DMS79 treated with DMSO at 0.1 percent for 48 hours (cell line): ENCODE data around the gene ASPDH.

Experiments
- DNase-seq: peaks from one replicate; lab custom pipeline; 2025; lab: John Stamatoyannopoulos, UW

Gene ASPDH

DNA sequence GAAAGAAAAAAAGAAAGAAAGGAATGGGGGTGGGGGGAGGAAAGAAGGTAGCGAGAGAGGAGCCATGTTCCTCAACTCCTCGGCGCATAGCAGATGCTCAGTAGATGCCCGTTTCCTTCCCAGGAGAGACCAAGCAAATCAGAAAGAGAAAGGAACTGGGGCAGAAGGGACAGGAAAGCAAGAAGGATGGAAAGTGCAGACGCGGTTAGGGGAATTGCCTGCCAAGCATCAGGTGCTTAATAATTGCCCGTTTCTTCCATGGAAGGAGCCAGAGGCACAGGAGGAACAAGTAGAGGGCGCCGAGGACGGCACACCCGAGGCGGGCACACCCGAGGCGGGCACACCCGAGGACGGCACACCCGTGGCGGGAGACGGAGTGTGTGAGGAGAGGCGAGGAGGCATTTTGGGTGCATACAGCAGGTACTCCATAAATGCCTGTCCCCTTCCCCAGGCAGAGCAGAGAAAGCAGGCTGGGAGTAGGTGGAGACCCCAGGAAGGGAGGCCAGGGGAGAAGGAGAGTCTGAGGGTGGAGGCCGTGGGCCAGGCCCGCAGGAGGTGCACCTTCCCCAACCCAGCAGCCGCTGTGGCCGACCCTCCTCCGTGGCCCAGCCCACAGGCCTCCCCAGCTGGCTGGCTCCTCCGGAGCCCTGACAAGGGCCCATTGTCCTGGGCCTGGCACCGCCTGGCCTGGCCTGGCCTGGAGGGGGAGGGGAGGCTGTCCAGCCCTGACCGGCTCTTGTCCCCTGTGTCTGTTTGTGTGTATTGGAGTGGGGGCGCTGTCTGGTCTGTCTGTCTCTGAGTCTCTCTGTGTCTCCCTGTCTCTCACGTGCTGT lies 17.3 kb downstream of the ASPDH start:
- no peak for DNase-seq

DNA sequence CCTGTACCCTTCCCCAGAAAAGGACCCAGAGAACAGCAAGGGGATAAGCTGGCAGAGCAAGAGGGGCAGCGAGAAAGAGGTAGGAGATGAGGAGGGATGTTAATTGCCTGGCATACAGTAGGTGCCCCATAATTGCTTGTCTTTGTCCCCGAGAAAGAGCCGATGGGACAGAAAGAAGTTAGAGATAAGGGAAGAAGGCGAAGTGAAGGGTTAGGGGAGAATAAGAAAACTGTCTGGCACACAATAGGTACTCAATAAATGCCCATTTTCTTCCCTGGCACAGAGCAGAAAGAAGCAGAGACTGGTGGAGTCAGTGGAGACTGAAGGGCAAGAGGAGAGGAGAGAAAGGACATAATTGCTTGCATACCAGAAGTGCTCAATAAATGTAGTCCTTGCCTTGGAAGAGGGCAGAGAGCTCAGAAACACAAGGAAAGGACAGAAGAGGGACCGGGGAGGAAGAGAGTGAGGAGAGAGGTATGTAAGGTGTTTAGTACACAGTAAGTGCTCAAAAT lies 18.6 kb downstream of the ASPDH start:
- DNase-seq = no peak

DNA sequence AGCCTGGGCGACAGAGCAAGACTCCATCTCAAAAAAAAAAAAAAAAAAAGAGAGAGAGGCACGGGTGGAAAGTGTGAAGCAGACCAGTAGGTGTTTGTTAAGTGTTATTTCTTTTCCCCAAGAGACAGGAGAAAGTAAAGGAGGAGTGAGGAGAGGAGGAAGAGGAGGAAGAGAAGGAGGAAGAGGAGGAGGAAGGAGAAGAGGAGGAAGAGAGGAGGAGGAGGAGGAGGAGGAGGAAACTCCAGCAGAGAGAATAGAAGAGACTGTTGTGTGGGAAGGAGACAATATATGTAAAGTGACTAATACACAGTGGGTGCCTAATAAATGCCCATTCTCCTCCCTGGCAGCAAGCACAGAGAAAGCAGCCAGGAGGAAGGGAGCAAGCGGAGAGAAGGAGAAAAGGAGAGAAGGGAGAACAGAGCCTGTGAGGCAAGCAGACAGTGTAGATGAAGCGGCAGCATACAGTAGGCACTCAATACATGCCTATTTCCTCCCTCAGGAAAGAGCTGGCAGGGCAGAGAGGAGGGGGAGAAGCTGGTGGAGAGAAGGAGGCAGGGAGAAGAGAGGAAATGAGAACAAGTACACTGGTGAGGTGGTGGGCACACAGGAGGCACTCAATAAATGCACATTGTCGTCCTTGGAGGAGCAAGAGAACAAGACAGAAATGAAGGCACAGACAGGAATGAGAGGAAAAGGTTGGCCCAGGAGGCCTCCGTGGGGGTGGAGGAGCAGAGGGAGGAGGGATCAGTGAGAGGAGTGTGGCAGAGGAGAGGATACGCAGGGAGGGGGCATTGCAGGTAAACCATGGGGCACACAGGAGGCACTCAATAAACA lies 19.3 kb downstream of the ASPDH start:
- no peak for DNase-seq

DNA sequence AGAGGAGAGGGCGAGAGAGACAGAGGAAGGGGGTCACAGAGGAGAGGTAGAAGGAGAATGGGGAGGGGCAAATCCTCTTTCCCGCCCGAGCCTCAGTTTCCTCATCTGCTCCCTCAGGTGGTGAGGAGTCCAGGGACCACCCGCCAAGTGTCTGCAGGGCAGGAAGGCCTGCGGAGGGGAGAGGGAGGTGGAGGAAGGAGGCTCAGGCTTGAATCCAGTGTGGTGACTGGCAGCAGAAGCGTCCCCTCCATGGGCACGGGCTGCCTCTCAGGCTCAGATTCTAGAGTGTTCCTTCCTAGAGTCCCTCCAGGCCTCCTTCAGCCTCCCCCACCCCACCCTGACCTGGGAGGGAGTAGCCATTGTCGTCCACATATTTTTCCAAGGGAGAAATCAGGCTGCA lies 20.5 kb downstream of the ASPDH start:
- DNase-seq = no peak

DNA sequence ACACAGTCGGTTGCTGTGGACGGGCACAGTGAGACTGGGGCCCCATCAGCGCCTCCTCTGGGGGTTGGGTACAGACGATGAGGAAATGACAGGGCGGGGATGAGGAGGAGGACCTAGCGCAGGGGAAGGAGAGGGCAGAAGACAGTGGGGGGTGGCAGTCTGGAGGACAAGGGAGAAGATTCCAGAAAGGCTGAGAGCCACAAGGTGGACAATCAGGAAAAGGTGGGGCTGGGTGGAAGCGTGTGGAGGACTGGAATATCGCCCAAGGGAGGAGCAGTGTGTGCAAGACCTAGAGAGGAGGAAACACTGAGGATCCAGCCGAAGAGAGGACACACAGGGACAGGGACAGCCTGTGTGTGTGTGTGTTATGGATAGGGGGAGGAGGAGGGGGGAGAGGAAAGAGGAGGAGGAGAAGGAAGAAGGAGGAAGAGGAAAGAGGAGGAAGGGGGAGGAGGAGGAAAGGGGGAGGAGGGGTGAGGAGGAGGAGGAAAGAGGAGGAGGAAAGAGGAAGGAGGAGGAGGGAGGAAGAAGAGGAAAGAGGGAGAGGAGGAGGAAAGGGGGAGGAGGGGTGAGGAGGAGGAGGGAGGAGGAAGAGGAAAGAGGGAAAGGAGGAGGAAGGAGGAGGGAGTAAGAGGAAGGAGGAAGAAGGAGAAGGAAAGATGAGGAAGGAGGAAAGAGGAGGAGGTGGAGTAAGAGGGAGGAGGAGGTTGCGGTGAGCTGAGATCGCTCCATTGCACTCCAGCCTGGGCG lies 21.2 kb downstream of the ASPDH start:
- DNase-seq = no peak

DNA sequence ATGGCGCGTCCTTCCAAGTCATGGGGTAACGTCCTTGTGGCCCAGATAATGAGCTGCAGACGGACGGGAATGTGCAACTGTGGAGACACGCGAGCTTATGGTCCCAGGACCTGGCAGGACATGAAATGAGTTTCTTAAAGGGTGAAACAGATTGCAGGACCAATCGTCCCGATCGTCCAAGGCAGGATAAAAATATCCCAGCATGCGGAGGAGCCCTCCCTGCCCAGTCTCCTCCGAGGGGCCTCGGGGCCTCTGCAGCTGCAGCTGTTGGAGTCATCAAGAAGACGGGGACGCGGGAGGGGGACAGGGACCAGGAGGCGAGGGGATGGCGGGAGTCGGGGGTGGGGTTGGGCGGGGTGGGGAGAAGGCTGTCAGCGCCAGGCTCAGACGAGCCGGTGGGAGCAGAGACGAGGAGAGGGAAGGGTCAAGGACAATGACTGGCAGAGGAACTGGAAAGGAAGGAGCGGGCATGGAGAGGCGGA lies 22.7 kb downstream of the ASPDH start:
- DNase-seq = no peak

DNA sequence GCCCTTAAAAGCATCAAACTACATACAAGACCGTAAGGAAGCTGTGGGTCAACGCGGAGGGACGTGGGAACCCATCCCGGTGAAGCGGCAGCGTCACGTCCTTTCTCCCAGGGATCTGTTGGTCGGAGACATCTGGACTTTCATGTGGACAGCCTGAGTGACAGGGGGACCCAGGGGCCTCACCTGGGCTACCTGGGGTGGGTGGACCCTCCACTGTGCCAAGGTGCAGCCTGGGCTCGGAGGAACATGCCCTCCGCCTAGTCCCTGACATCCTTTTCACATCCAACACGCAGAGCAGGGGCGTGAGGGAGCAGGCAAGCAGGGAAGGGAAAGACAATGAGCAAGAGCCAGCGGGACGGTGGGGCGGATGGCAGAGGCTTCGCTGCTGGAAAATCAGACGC lies 23.3 kb downstream of the ASPDH start:
- no peak for DNase-seq

DNA sequence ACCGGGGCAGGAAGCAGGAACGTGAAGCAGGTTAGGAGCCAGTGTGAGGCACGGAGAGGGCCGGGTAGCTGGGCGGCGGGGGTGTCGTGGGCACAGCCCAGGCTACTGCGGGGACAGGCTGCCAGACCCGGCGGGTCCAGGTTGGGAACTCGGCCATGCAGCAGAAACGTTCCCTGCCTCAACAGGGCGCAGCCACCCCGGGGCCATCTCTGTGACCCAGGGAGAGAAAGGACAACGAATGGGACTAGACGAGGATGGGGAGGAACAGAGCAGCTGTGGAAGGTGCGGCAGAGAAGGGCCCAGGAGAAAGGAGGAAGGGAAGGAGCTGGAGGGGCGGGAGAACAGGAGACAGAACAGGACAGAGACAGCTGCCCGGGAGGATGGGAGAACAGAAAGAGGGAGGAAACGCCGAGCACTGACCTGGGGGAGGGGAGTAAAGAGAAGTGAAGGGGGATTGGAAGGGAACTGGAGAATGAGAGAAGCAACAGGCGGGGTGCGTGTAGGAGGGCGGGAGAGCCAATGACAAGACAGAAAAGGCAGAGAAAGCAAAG lies 24.2 kb downstream of the ASPDH start:
- DNase-seq = no peak

DNA sequence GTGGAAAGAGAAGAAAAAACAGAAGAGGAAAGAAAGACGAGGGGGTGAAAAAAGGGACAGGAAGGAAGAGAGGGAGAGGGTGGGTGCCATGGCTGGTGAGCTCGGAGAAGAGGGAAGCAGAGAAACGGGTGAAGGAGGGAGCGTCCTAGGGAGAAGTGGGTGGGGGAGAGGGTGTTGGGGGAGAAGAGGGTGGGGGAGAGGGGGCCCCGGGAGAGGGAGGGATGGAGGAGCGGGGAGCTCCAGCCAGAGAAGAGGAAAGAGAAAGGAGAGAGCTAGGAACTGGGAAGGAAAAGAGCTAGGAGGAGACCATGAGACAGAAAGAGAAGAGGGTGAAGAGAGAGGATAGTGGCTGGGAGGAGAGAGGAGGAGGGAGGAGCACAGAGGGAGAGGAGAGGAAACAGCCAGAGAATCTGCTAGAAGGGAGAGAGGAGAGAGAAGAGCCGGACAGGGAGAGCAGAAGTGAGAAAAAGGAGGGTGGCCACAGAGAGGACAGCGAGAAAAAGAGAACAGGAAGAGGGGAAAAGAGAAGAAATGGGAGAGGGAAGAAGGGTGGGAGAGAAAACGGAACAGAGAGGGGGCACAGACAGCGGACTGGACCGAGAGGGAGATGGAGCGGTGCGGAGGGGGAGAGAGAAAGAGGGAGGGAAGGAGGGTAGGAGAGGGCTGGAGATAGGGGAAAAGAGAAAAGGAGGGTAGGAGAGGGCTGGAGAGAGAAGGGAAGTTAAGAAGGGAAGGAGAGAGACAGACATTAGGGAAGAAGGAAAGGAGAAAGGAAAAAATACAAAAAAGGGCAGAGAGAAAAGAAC lies 25.1 kb downstream of the ASPDH start:
- no peak for DNase-seq

DNA sequence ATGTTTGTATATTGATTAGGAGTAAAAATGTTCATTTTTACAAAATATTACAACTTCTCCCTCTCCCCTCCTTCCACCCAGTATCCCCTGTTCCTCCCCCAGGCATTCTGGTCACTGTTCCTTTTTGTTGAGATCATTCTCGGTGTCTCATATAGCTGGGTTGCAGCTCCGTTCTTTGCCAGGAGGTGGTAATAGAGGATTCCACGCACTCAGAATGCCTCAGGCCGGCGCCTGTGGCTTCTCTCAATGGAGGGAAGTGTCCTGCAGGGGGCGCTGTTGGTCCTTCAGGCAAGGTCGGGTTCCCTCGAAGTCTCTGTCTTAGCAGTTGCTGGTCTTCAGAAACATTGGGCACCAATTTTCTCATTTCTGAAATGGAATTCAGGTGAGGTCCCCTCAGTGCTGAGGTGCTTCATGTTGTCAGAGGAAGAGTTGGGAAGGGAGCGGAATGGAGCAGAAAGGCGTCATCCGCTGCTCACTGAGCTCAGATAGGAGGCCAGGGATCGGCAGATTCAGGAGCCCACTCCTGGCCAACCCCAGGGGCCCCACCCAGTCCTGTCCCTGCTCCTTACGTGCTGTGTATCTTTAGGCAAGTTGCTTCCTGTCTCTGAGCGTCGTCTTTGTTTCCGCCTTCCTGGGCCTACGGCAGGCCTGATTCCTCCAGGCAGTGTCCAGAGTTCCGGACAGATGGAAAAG lies 26.7 kb downstream of the ASPDH start:
- DNase-seq = no peak

DNA sequence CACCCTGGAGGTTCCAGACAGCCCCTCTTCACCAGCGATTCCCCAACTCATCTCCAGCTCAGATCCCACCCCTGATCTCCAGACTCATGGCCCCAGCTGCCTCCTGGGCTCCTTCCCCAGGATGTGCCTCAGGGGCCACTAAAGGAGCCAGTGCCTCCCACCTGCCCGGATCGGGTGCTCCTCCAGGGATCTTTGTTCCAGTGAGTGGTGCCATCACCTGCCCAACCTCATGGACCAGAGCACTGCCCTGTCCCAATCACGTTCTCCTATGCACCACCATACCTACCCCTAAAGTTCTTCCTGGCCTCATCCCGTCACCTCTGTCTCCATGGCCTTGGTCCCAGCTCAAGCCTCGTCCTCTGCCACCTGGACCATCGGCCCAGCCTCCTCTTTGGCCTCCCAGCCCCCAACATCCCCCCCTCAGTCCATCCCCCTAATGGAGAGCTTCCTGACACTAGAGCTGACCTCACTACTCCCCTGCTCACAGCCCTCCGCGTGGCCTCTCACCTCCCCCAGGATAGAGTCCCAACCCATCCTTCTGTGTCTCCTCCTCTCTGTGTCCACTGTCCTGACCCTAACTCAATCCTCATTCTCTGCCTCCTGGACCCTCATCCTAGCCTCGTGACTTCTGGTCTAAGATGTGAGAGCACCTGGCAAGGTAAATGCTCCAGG lies 28.3 kb downstream of the ASPDH start:
- no peak for DNase-seq

DNA sequence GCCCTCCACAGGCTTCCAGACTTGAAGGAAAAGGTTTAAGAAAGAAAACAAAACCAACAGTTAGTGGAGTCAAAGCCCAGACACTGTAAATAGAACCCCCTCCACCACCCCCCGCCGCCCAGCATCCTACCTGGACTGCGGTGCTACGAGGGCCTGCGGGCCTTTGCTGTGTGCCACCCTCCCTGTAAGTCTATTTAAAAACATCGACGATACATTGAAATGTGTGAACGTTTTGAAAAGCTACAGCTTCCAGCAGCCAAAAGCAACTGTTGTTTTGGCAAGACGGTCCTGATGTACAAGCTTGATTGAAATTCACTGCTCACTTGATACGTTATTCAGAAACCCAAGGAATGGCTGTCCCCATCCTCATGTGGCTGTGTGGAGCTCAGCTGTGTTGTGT lies 30.8 kb downstream of the ASPDH start:
- DNase-seq = no peak

DNA sequence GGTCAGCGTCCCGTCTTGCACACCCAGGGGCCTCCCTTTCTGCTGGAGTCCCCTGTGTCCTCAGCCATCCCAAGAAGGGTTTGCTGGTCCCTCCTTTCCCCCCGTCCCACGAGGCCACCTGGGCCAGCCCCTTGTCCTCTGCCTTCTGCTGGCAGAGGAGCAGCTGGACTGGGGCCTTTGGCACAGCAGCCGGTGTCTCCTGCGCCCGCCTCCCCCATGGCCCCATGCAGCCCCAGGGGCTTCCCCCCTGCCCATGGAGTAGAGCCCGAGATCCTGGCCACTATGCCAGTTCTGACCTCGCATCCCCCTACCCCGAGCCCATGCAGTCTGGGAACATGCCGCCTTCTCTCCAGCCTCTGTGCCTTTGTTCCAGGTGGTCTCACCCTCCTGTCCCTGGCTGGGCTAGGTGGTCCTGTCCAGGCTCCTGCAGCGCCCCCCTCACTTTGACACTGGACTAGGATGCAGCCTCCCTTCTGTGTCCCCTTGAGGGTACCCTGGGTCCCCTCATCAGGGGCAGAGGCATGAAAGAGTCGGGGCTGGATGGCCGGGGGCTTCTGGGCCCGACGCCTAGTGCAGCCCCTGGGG lies 31.4 kb downstream of the ASPDH start:
- DNase-seq = no peak

DNA sequence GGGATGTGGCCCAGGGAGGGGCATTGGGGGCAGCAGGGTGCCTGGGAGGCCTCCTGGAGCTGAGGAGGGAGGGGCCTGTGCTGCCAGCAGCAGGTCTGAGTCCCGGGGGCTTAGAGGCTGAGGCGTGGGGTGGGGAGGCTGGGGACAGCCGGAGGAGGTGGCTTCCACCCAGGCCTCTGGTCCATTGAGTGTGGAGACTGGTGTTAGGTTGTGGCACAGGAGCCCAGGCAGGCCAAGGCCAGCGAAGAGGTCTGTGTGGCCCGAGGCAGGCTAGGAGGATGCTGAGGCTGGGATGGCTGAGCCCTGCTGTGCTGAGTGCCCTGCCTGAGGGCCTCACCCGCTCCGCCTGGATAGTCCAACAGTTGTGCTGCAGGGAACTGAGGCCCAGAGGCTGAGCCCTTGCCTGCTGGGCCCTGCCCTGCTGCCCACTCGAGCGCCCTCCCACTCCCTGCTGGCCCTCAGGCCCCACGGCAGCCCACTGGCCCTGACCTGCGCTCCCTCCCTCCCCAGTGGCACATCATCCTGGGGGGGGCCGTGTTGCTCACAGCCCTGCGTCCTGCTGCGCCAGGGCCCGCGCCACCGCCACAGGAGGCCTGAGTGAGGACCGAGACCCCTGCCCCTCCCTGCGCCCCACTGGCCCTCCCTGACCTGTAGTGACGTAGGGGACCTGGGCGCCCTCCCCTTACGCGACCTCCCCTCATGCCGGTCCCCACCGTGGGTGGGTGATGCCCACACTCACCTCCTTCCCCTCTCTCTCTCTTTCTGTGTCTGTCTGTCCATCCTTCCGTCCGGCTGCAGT lies 32.2 kb downstream of the ASPDH start:
- DNase-seq = no peak

DNA sequence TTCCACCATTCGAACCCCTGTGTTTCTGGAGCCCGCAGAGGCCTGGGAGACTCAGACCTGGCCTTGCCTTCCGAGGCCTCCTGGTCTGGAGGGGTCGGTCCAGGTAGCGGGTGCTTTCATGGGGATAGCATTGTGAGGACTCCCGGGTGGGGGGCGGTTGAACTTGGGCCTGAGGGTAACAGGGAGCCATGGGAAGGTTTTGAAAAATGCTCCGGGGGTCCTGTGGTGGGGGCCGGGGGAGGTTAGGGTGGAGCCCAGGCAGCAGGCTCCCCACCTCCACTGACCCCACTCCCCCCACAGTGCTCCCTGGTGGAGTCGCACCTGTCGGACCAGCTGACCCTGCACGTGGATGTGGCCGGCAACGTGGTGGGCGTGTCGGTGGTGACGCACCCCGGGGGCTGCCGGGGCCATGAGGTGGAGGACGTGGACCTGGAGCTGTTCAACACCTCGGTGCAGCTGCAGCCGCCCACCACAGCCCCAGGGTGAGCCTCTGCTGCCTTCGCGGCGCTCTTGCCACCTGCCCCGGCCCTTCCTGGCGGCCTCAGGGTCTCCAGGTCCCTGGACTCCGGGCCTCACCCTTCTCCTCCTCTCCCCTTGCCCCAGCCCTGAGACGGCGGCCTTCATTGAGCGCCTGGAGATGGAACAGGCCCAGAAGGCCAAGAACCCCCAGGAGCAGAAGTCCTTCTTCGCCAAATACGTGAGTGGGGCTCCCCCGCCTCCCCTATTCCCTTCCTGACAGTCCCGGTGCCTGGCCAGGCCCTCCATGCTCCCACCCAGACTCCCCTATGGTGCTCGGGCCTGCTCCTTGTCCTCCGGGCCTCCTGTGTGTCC lies 33.2 kb downstream of the ASPDH start:
- DNase-seq = no peak

DNA sequence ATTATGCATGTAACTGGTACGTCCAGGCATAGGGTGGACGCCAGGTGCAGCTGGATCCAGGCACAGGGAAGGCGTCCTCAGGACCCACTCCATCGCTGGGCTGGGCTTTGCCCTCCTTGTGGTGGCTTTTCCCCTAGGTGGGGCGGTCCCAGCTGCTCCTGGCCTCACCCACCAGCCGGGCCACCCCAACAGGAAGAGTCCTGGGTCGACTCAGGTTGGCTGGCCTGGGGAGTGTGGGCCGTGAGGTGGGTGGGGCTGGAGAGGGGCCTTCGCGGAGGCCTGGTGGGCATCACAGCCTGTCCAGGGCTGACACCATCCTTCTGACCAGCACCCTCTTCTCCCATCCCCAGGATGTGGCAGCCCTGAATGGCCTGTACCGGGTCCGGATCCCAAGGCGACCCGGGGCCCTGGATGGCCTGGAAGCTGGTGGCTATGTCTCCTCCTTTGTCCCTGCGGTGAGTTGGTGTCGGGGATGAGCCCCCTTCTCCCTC lies 33.9 kb downstream of the ASPDH start:
- no peak for DNase-seq

DNA sequence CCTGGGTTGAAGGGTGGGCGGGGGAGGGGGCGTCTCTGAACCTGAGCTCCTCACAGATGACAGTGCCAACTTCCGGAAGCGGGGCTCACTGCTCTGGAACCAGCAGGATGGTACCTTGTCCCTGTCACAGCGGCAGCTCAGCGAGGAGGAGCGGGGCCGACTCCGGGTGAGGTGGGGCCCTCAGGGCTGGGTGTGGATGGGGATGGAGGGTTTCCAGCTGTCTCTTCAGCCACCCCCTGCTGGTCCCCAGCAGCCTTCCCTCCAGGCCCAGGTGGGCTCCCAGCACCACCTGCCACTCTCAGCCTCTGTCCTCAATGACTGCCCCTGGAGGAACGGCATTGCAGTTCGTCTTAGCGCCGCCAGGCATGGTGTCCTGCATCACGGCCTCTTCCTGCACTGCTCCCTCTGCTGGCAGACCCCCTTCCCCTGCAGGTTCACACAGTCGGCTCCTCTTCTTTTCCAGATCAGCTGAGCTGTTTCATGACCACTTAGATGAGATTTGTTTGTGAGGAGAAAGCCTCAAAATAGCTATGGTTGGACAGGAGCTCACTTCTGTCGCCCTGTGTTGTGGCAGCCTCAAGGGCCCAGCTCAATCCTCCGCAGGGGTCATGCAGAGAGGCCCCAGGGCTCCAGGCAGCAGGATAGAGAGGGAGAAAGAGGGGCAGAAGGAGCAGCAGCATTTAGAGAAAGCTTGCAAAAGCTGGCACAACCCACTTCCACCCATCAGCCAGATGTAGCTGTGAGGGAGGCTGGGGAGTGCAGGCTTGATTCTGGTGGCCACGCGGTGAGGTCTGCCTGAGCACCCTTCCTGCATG lies 34.6 kb downstream of the ASPDH start:
- DNase-seq = no peak
